ENCODE measurements around the gene CLSTN3.

CLSTN3 gene

GRCh38 chr12:7092986-7093460, 37.1 kb upstream of the CLSTN3 start:
- H3K9ac ChIP-seq (ENCODE audit: low read length in 5 of 5), result peak overlapping the region in 3 of 5 donors; percentile 21 to 62 (median 29)
- peaks cover 5 to 41% (median 32%) of the 10 kb centered on the region in 5 donors for H3K4me1 ChIP-seq (ENCODE audit: control insufficient read depth in 5 of 5, insufficient read depth in 5 of 5, low read length in 5 of 5)
- H3K27me3 ChIP-seq (ENCODE audit: control insufficient read depth in 5 of 5, insufficient read depth in 4 of 5, low read length in 5 of 5), result peaks cover 0 to 6% (median 0%) of the 10 kb centered on the region in 5 donors
- H3K9me3 ChIP-seq (ENCODE audit: control insufficient read depth in 5 of 5, low read length in 5 of 5), result no peaks in the 10 kb centered on the region
- H3K27ac ChIP-seq (ENCODE audit: low read depth, low read length), result peak overlapping the region; percentile 88
- peaks cover 0 to 18% (median 13%) of the 10 kb centered on the region in 5 donors for H3K36me3 ChIP-seq (ENCODE audit: control insufficient read depth in 5 of 5, insufficient read depth in 5 of 5, low read length in 5 of 5)
- H3K4me3 ChIP-seq (ENCODE audit: low read depth in 1 of 5, low read length in 5 of 5), result no peak overlapping the region

GRCh38 chr12:7093486-7093885, 36.7 kb upstream of the CLSTN3 start:
- H3K36me3 ChIP-seq (ENCODE audit: control insufficient read depth in 5 of 5, insufficient read depth in 5 of 5, low read length in 5 of 5), result peaks cover 2 to 17% (median 13%) of the 10 kb centered on the region in 5 donors

GRCh38 chr12:7093892-7094291, 36.3 kb upstream of the CLSTN3 start:
- peaks cover 5 to 41% (median 32%) of the 10 kb centered on the region in 5 donors for H3K4me1 ChIP-seq (ENCODE audit: control insufficient read depth in 5 of 5, insufficient read depth in 5 of 5, low read length in 5 of 5)
- H3K4me3 ChIP-seq (ENCODE audit: low read depth in 1 of 5, low read length in 5 of 5), result no peak overlapping the region
- no peaks in the 10 kb centered on the region for H3K9me3 ChIP-seq (ENCODE audit: control insufficient read depth in 5 of 5, low read length in 5 of 5)
- H3K27me3 ChIP-seq (ENCODE audit: control insufficient read depth in 5 of 5, insufficient read depth in 4 of 5, low read length in 5 of 5), result peaks cover 0 to 6% (median 0%) of the 10 kb centered on the region in 5 donors
- H3K9ac ChIP-seq (ENCODE audit: low read length in 5 of 5), result no peak overlapping the region
- peaks cover 3 to 13% (median 10%) of the 10 kb centered on the region in 5 donors for H3K36me3 ChIP-seq (ENCODE audit: control insufficient read depth in 5 of 5, insufficient read depth in 5 of 5, low read length in 5 of 5)
- no peak overlapping the region for H3K27ac ChIP-seq (ENCODE audit: low read depth, low read length)

More at GRCh38 chr12:7093486-7093885, 36.7 kb upstream of the CLSTN3 start:
- peak overlapping the region; percentile 88 for H3K27ac ChIP-seq (ENCODE audit: low read depth, low read length)
- no peaks in the 10 kb centered on the region for H3K9me3 ChIP-seq (ENCODE audit: control insufficient read depth in 5 of 5, low read length in 5 of 5)
- peaks cover 5 to 41% (median 32%) of the 10 kb centered on the region in 5 donors for H3K4me1 ChIP-seq (ENCODE audit: control insufficient read depth in 5 of 5, insufficient read depth in 5 of 5, low read length in 5 of 5)
- no peak overlapping the region for H3K4me3 ChIP-seq (ENCODE audit: low read depth in 1 of 5, low read length in 5 of 5)
- H3K9ac ChIP-seq (ENCODE audit: low read length in 5 of 5), result no peak overlapping the region
- H3K27me3 ChIP-seq (ENCODE audit: control insufficient read depth in 5 of 5, insufficient read depth in 4 of 5, low read length in 5 of 5), result peaks cover 0 to 6% (median 0%) of the 10 kb centered on the region in 5 donors

- Histone ChIP-seq H3K9me3 (ENCODE audit: control insufficient read depth in 5 of 5, low read length in 5 of 5) (no peaks in the 10 kb centered on the region), H3K9ac (ENCODE audit: low read length in 5 of 5) (no peak overlapping the region), H3K27ac (ENCODE audit: low read depth, low read length) (no peak overlapping the region), H3K4me1 (ENCODE audit: control insufficient read depth in 5 of 5, insufficient read depth in 5 of 5, low read length in 5 of 5) (peaks cover 5 to 24% (median 19%) of the 10 kb centered on the region in 5 donors), H3K36me3 (ENCODE audit: control insufficient read depth in 5 of 5, insufficient read depth in 5 of 5, low read length in 5 of 5) (peaks cover 6 to 16% (median 12%) of the 10 kb centered on the region in 5 donors), H3K4me3 (ENCODE audit: low read depth in 1 of 5, low read length in 5 of 5) (no peak overlapping the region), H3K27me3 (ENCODE audit: control insufficient read depth in 5 of 5, insufficient read depth in 4 of 5, low read length in 5 of 5) (peaks cover 0 to 6% (median 0%) of the 10 kb centered on the region in 5 donors)
These were observed 33.9 kb upstream of the CLSTN3 start for GRCh38 chr12:7096006-7096932.

GRCh38 chr12:7096979-7097378, 33.2 kb upstream of the CLSTN3 start:
- Histone ChIP-seq H3K4me1 (ENCODE audit: control insufficient read depth in 5 of 5, insufficient read depth in 5 of 5, low read length in 5 of 5) (peaks cover 5 to 21% (median 17%) of the 10 kb centered on the region in 5 donors), H3K9me3 (ENCODE audit: control insufficient read depth in 5 of 5, low read length in 5 of 5) (no peaks in the 10 kb centered on the region), H3K27me3 (ENCODE audit: control insufficient read depth in 5 of 5, insufficient read depth in 4 of 5, low read length in 5 of 5) (peaks cover 0 to 4% (median 0%) of the 10 kb centered on the region in 5 donors), H3K4me3 (ENCODE audit: low read depth in 1 of 5, low read length in 5 of 5) (no peak overlapping the region), H3K9ac (ENCODE audit: low read length in 5 of 5) (no peak overlapping the region), H3K36me3 (ENCODE audit: control insufficient read depth in 5 of 5, insufficient read depth in 5 of 5, low read length in 5 of 5) (peaks cover 6 to 16% (median 14%) of the 10 kb centered on the region in 5 donors), H3K27ac (ENCODE audit: low read depth, low read length) (no peak overlapping the region)

- peaks cover 0 to 9% (median 7%) of the 10 kb centered on the region in 5 donors for H3K4me1 ChIP-seq (ENCODE audit: control insufficient read depth in 5 of 5, insufficient read depth in 5 of 5, low read length in 5 of 5)
- no peaks in the 10 kb centered on the region for H3K9me3 ChIP-seq (ENCODE audit: control insufficient read depth in 5 of 5, low read length in 5 of 5)
- no peak overlapping the region for H3K27ac ChIP-seq (ENCODE audit: low read depth, low read length)
- H3K27me3 ChIP-seq (ENCODE audit: control insufficient read depth in 5 of 5, insufficient read depth in 4 of 5, low read length in 5 of 5), result no peaks in the 10 kb centered on the region
- H3K36me3 ChIP-seq (ENCODE audit: control insufficient read depth in 5 of 5, insufficient read depth in 5 of 5, low read length in 5 of 5), result peaks cover 6 to 25% (median 19%) of the 10 kb centered on the region in 5 donors
- H3K4me3 ChIP-seq (ENCODE audit: low read depth in 1 of 5, low read length in 5 of 5), result no peak overlapping the region
- no peak overlapping the region for H3K9ac ChIP-seq (ENCODE audit: low read length in 5 of 5)
These were observed 30.7 kb upstream of the CLSTN3 start for GRCh38 chr12:7099290-7099996.

GRCh38 chr12:7100239-7100638, 29.9 kb upstream of the CLSTN3 start:
- H3K4me1 ChIP-seq (ENCODE audit: control insufficient read depth in 5 of 5, insufficient read depth in 5 of 5, low read length in 5 of 5), result peaks cover 0 to 9% (median 7%) of the 10 kb centered on the region in 5 donors
- H3K9me3 ChIP-seq (ENCODE audit: control insufficient read depth in 5 of 5, low read length in 5 of 5), result no peaks in the 10 kb centered on the region
- no peak overlapping the region for H3K4me3 ChIP-seq (ENCODE audit: low read depth in 1 of 5, low read length in 5 of 5)
- no peak overlapping the region for H3K27ac ChIP-seq (ENCODE audit: low read depth, low read length)
- H3K9ac ChIP-seq (ENCODE audit: low read length in 5 of 5), result no peak overlapping the region
- H3K36me3 ChIP-seq (ENCODE audit: control insufficient read depth in 5 of 5, insufficient read depth in 5 of 5, low read length in 5 of 5), result peaks cover 6 to 26% (median 19%) of the 10 kb centered on the region in 5 donors
- H3K27me3 ChIP-seq (ENCODE audit: control insufficient read depth in 5 of 5, insufficient read depth in 4 of 5, low read length in 5 of 5), result no peaks in the 10 kb centered on the region

GRCh38 chr12:7101047-7101693, 29.0 kb upstream of the CLSTN3 start:
- H3K9me3 ChIP-seq (ENCODE audit: control insufficient read depth in 5 of 5, low read length in 5 of 5), result peaks cover 0 to 4% (median 1%) of the 10 kb centered on the region in 5 donors
- H3K9ac ChIP-seq (ENCODE audit: low read length in 5 of 5), result no peak overlapping the region
- H3K27me3 ChIP-seq (ENCODE audit: control insufficient read depth in 5 of 5, insufficient read depth in 4 of 5, low read length in 5 of 5), result no peaks in the 10 kb centered on the region
- no peak overlapping the region for H3K27ac ChIP-seq (ENCODE audit: low read depth, low read length)
- peaks cover 0 to 9% (median 7%) of the 10 kb centered on the region in 5 donors for H3K4me1 ChIP-seq (ENCODE audit: control insufficient read depth in 5 of 5, insufficient read depth in 5 of 5, low read length in 5 of 5)
- peaks cover 6 to 26% (median 19%) of the 10 kb centered on the region in 5 donors for H3K36me3 ChIP-seq (ENCODE audit: control insufficient read depth in 5 of 5, insufficient read depth in 5 of 5, low read length in 5 of 5)
- no peak overlapping the region for H3K4me3 ChIP-seq (ENCODE audit: low read depth in 1 of 5, low read length in 5 of 5)

GRCh38 chr12:7101694-7102131, 28.5 kb upstream of the CLSTN3 start:
- peaks cover 6 to 26% (median 18%) of the 10 kb centered on the region in 5 donors for H3K36me3 ChIP-seq (ENCODE audit: control insufficient read depth in 5 of 5, insufficient read depth in 5 of 5, low read length in 5 of 5)
- no peaks in the 10 kb centered on the region for H3K27me3 ChIP-seq (ENCODE audit: control insufficient read depth in 5 of 5, insufficient read depth in 4 of 5, low read length in 5 of 5)
- no peak overlapping the region for H3K4me3 ChIP-seq (ENCODE audit: low read depth in 1 of 5, low read length in 5 of 5)
- H3K9me3 ChIP-seq (ENCODE audit: control insufficient read depth in 5 of 5, low read length in 5 of 5), result peaks cover 0 to 6% (median 3%) of the 10 kb centered on the region in 5 donors
- H3K27ac ChIP-seq (ENCODE audit: low read depth, low read length), result no peak overlapping the region
- H3K4me1 ChIP-seq (ENCODE audit: control insufficient read depth in 5 of 5, insufficient read depth in 5 of 5, low read length in 5 of 5), result peaks cover 0 to 9% (median 7%) of the 10 kb centered on the region in 5 donors
- no peak overlapping the region for H3K9ac ChIP-seq (ENCODE audit: low read length in 5 of 5)

Measured in subcutaneous abdominal adipose tissue (tissue), 5 donors.